Mesangial cell (primary cell): ENCODE results near the gene UGDH. TPM values are rescaled to one million over a fixed set of nuclear protein-coding genes. Genes with fewer than 3 reads are reported as not detected.

Experiments
- total RNA-seq: library from RNA; depleted of rRNA; stranded (reverse); fragments of >200 nt; gene quantifications from 2 replicates; pipeline ENCODE4 v1.2.3, GENCODE V29; 2015

The UGDH gene
- total RNA-seq = 52.2 and 57.8 TPM in 2 replicates

DNA sequence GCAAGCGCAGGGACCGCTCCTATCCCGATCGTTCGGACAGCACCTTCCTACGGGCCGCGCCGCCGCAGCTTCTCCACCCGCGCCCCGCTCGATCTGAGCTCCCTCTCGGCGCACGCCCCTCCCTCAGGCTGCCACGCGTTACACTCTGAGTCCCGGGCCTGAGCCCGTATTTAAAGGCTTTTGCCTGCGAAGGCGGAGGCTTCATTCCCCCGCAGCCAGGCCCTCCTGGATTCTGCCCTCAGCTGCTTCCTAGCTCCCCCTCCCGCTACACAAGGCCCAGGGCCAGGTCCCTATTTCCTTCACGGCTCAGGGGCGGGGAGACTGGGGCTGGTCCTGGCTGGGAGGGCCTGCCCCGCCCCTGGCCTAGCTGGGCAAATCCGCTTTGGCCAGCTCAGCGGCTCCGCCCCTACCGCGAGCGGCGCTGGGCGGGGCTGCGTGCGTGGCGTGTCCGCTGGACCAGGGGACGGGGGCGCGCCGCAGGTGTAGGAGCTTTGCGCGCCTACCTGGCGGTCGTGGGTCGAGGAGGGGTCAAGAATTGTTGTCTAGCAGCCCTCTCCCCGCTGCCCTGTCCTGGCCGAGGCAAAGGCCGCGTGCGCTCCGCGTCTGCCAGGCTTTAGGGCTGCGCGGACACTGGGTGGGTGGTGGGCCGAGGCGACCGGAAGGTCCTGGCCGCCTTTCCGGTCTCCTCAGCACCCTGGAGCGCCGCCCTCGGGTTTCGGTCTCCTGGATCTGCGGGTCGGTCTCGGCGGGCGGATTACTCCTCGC lies at the start of gene UGDH:
TSS of gene UGDH (minus strand) at position 144 of the 765 bp plus-strand sequence. CDS start 5,927 bp downstream, outside the sequence.

DNA sequence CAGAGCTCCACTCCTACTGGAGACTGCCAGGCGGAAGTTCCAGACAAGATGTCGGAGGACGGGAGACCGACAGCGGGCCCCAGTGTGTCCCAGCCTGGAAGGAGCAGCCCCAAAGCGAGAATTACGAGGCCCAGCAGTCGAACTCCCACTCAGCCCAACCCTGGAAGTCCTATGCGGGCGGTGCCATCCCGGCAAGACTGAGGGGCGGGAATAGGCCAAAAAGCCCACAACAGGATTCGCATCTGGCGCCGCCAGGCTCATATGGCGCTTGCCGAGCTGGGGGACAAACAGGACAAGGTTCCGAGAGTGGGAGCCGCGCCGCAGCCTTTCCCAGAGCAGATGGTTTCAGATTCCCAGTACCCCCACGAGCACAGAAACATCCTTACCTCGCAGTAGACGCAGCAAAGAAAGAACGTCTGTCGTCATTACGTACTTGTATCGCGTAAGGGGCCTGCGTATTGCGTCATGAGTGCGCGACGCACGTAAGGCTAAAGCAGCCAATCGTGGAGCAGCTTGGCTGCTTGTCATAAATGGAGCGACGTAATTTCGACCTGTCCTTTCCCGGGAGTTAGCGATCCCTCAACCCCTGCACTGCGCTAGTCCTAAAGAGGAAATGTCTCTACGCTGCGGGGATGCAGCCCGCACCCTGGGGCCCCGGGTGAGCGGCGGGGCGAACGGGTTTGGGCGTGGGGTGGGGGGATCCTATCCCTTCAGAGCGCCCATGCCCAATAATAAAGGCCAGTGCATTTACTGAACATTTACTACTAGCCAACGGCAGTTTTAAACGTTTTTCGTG lies 68.5 kb downstream of the UGDH start, which contains the start of the genes LIAS and RPL9:
TSS of gene LIAS (plus strand) at position 552 of the 796 bp plus-strand sequence. CDS start at position 614, 62 bp downstream.
TSS of gene RPL9 (minus strand) at position 418 of the 796 bp plus-strand sequence. CDS start 483 bp downstream, outside the sequence.

Other genes with a start within 250 kb of the UGDH start
- 27.9 and 30.6 TPM in 2 replicates for gene RFC1, start 161.1 kb downstream of the UGDH start, total RNA-seq
- under 0.01 TPM in 1 of 2 replicates, not detected in the other for gene KLB, start 120.5 kb downstream of the UGDH start, total RNA-seq
- 1,740 and 2,170 TPM in 2 replicates for gene RPL9, start 68.5 kb downstream of the UGDH start, total RNA-seq
- gene LIAS, start 68.4 kb downstream of the UGDH start, total RNA-seq = 4.9 and 6.6 TPM in 2 replicates
- gene SMIM14, start 111.4 kb upstream of the UGDH start, total RNA-seq = 10.6 and 23.8 TPM in 2 replicates
- 15.6 and 17.6 TPM in 2 replicates for gene UBE2K, start 170.7 kb upstream of the UGDH start, total RNA-seq